CD4-positive, alpha-beta T cell treated with Interleukin-21 for 1 hour (primary cell): Measurements from ENCODE around the gene SCARF1.

Experiments used
- DNase-seq: peaks from one replicate; pipeline ENCODE4 v3.0.0-alpha.2; 2020

Gene SCARF1

GRCh38 chr17:1592751-1593629 lies 52.5 kb downstream of the SCARF1 start:
- no peak for DNase-seq

GRCh38 chr17:1591474-1592090 lies 54.0 kb downstream of the SCARF1 start:
- DNase-seq, result no peak

GRCh38 chr17:1590747-1591473 lies 54.6 kb downstream of the SCARF1 start:
- DNase-seq, result no peak

- DNase-seq, result no peak
Measured at GRCh38 chr17:1590029-1590746, 55.3 kb downstream of the SCARF1 start.

- DNase-seq, result no peak
Measured at GRCh38 chr17:1588821-1589585, 56.5 kb downstream of the SCARF1 start.

- DNase-seq, result no peak
Measured at GRCh38 chr17:1584167-1584566, 61.4 kb downstream of the SCARF1 start.
